Activated CD8-positive, alpha-beta memory T cell treated with anti-CD3 and anti-CD28 coated beads for 4 hours (primary cell): ENCODE data around the gene PCNP.
"Not testable (repeated sequence)": the region's sequence is repeated elsewhere in the genome, so short reads cannot be mapped to it uniquely, and the experiment has no call there.

Source experiments
- DNase-seq, 2 donors: peaks; one replicate each; pipeline ENCODE4 v3.0.0-alpha.2; 2020; ENCODE audit warnings: low read depth in 2 of 2

PCNP gene

GRCh38 chr3:101567528-101568317 is 6.3 kb upstream of the PCNP start:
- peak in 1 of 2 donors; percentile 23 for DNase-seq

GRCh38 chr3:101571028-101571895 is 2.7 kb upstream of the PCNP start:
- DNase-seq: no peak

GRCh38 chr3:101574388-101575112 is 570 bp downstream of the PCNP start:
- peak in 1 of 2 donors; percentile 9 for DNase-seq

DNA sequence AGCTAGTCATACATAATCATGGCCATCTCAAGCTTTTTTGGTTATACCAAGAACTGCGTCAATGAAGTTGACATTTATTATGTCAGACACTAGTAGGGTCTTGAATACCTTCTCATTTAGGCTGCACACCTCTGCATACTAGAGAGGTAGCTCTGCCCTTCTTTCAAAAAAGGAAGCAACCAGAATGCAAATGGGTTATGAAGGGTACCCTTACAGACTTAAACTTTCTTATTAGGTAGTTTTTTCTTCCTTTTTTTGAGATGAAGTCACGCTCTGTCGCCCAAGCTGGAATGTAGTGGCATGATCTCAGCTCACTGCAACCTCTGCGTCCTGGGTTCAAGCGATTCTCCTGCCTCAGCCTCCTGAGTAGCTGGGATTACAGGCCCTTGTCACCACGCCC is 3.3 kb downstream of the PCNP start:
- no peak for DNase-seq

- DNase-seq: no peak
These were observed 14.6 kb downstream of the PCNP start for GRCh38 chr3:101588616-101589015.

DNA sequence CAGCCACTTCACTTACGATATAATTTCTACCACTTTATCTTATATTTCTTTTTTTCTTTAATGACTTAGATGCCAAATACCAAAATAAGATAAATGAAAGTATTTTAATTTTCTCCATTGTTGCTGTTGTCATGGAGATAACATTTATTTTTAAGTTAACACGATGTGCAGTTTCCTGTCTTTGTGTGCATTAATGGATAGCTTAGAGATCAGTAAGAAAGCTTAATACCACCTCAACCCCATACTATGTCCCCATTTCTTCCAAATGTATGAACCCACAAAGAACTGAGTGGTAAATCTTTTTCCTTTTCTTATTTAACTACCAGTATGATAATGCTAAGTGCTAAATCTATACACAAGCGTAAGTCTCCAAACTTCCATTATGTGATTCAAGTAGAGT is 17.1 kb downstream of the PCNP start:
- no peak for DNase-seq

DNA sequence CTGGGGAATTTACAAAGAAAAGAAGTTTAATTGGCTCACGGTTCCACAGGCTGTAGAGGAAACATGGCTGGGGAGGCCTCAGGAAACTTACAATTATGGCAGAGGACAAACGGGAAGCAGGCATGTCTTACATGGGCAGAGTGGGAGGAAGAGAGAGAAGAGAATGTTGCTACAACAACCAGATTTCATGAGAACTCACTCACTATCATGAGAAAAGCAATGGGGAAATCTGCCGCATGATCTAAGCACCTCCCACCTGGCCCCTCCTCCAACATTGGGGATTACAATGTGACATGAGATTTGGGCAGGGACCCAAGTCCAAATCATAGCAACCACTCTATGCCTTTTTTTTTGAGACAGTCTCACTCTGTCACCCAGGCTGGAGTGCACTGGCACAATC is 28.8 kb downstream of the PCNP start:
- no peak for DNase-seq

GRCh38 chr3:101603184-101603583 is 29.2 kb downstream of the PCNP start:
- no peak for DNase-seq

- not testable (repeated sequence) for DNase-seq
These were observed 31.4 kb downstream of the PCNP start for GRCh38 chr3:101605398-101605797.

DNA sequence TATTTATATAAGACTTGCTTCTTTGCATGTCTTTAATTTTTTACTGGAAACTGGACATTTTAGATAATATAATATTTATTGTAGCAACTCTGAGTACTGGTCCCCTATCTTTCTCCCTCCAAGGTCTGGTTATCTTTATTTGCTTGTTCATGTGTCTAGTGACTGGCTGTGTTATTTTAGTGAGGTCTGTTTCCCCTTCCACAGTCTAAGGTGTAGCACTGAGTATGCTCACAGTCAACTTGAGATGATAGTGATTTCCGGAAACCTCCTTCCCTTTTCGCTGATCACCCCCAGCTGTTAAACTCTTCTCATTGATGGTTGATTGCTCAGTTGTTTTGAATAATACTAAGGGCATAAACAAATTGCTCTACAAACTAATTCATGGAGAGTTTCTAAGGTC is 37.0 kb downstream of the PCNP start:
- DNase-seq: no peak

DNA sequence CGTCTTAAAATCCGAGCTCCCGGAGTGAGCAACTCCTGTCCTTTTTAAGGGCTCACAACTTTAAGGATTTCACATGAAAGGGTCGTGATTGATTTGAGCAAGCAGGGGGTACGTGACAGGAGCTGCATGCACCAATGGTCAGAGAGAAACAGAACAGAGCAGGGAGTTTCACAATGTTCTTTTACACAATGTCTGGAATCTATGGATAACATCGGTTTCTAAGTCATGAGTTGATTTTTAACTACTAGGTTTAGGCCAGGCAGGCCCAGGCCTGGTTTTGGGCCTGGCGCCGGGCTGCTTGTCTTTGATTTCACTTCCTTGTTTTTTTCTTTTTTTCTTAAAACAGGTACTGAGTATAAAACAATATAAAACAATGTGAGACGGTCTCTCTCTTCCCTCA is 39.0 kb downstream of the PCNP start:
- not testable (repeated sequence) for DNase-seq

DNA sequence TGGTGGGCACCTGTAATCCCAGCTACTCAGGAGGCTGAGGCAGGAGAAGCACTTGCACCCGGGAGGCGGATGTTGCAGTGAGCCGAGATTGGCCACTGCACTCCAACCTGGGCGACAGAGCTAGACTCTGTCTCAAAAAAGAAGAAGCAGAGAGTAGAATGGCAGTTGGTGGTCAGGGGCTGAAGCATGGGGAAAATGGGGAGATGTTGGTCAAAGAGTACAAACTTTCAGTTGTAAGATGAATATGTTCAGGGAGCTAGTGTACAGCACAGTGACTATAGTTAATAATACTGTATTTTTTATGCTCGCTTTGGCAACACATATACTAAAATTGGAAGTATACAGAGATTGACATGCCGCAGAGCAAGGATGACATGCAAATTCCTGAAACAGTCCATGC is 41.5 kb downstream of the PCNP start:
- DNase-seq: no peak

DNA sequence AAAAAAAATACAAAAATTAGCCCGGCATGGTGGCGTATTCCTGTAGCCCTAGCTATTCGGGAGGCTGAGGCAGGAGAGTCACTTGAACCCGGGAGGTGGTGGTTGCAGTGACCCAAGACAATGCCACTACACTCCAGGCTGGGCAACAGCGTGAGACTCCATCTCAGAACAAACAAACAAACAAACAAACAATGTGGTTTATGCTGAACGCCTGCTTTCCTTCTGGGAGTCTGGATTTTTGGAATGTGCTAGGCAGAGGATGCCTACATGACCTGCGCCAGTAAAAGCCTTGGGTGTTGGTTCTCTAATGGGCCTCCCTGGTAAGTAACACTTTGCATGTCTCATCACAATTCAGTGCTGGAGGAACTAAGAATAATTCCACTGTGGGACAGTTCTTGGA is 43.5 kb downstream of the PCNP start:
- DNase-seq: no peak

- DNase-seq: no peak
These were observed 44.7 kb downstream of the PCNP start for GRCh38 chr3:101618726-101619125.

DNA sequence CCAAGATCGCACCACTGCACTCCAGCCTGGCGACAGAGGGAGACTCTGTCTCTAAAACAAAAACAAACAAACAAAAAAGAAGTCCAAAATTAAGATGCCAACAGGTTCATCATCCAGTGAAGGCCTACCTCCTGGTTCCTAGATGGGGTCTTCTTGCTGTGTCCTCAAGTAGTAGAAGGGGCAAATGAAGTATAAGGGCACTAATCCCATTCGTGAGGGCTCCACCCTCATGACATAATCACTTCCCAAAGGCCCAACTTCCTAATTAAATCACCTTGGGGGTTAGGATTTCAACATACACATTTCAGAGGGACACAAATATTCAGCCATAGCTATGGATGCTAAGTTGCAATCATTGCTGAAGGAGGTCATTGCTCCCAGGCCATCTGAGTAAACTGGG is 45.8 kb downstream of the PCNP start:
- no peak for DNase-seq

GRCh38 chr3:101623656-101624055 is 49.7 kb downstream of the PCNP start:
- no peak for DNase-seq

GRCh38 chr3:101624857-101625256 is 50.9 kb downstream of the PCNP start:
- no peak for DNase-seq

DNA sequence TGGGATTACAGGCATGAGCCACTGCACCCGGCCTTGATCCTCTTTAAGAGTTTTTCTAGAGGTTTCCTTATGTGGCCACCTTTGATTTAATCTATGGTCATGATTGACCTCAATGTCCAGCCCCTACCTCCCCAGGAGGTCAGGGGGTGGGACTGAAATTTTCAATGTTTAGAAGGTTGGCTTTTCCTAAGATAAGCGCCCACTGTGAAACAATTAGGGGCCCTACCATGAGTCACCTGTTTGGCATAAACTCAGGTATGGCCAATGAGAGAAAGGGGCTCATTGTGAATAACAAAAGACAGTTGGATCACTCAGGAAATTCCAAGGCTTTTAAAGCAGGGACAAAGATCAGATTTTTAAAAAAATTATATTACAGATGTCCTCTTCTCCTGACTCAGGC is 51.9 kb downstream of the PCNP start:
- DNase-seq: no peak

DNA sequence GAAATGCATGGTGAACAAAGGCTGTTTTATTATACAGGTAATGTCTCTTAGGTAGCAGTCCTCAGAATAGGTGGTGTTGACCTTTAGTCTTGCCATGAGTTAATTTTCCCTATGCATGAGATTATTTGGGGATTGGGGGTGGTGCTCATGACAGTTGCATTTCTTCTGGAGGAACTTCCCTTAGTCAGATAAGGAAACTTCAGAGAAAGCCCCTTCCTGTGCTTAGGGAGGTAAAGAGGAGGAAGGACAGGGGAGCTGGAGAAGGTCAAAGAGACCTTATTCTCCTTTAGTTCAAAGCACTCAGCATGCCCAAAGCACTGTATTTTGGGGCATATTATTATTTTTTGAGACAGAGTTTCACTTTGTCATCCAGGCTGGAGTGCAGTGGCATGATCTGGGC is 55.2 kb downstream of the PCNP start:
- no peak for DNase-seq

GRCh38 chr3:101631098-101631796 is 57.3 kb downstream of the PCNP start:
- DNase-seq: no peak

DNA sequence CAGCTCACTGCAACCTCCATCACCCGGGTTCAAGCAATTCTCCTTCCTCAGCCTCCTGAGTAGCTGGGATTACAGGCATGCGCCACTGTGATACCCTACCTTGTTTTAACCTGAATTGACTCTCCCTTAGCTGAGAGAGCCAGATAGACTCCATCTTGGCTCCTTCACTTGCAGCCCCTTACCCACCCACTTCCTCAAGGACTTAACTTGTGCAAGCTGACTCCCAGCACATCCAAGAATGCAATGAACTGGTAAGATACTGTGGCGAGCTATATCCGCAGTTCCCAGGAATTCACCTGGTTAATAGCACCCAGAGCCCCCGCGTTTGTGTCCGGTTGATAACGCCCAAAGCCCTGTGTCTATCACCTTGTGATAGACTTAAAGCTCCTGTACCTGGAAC is 58.0 kb downstream of the PCNP start:
- not testable (repeated sequence) for DNase-seq

GRCh38 chr3:101632586-101632985 is 58.6 kb downstream of the PCNP start:
- no peak for DNase-seq
